IPS DF 4.7 (cell line): ENCODE results near the gene TIGD3.
"Not testable (repeated sequence)": the region's sequence is repeated elsewhere in the genome, so short reads cannot be mapped to it uniquely, and the experiment has no call there.

Experiments used
- DNase-seq: peaks from one replicate; pipeline ENCODE4 v3.0.0-alpha.2; 2013; ENCODE audit warnings: low spot score; ENCODE audit errors: extremely low read depth

Gene TIGD3

GRCh38 chr11:65323813-65324212 is 30.7 kb upstream of the TIGD3 start:
- DNase-seq, result no peak

- no peak for DNase-seq
Observed at GRCh38 chr11:65325435-65325834, 29.1 kb upstream of the TIGD3 start.

GRCh38 chr11:65327021-65327420 is 27.5 kb upstream of the TIGD3 start:
- no peak for DNase-seq

- no peak for DNase-seq
Observed at GRCh38 chr11:65329478-65329877, 25.1 kb upstream of the TIGD3 start.

GRCh38 chr11:65329944-65330403 is 24.6 kb upstream of the TIGD3 start:
- peak; percentile 82 for DNase-seq

GRCh38 chr11:65330544-65330943 is 24.0 kb upstream of the TIGD3 start:
- no peak for DNase-seq

GRCh38 chr11:65332591-65332990 is 22.0 kb upstream of the TIGD3 start:
- not testable (repeated sequence) for DNase-seq

- DNase-seq, result no peak
Observed at GRCh38 chr11:65334696-65335295, 19.8 kb upstream of the TIGD3 start.

GRCh38 chr11:65338676-65339075 is 15.9 kb upstream of the TIGD3 start:
- DNase-seq, result no peak

GRCh38 chr11:65340226-65340625 is 14.3 kb upstream of the TIGD3 start:
- DNase-seq, result no peak

GRCh38 chr11:65341856-65342255 is 12.7 kb upstream of the TIGD3 start:
- DNase-seq, result no peak

- no peak for DNase-seq
Observed at GRCh38 chr11:65351511-65351910, 3.0 kb upstream of the TIGD3 start.

- DNase-seq, result no peak
Observed at GRCh38 chr11:65352783-65353182, 1.8 kb upstream of the TIGD3 start.

GRCh38 chr11:65353376-65353775 is 1.2 kb upstream of the TIGD3 start:
- DNase-seq, result no peak

GRCh38 chr11:65353900-65354264 is 669 bp upstream of the TIGD3 start:
- DNase-seq, result no peak

GRCh38 chr11:65355013-65355775 is 643 bp downstream of the TIGD3 start:
- DNase-seq, result no peak

- no peak for DNase-seq
Observed at GRCh38 chr11:65355776-65356393, 1.3 kb downstream of the TIGD3 start.

GRCh38 chr11:65356394-65356972 is 1.9 kb downstream of the TIGD3 start:
- no peak for DNase-seq

GRCh38 chr11:65357856-65358356 is 3.4 kb downstream of the TIGD3 start:
- DNase-seq, result no peak

- no peak for DNase-seq
Observed at GRCh38 chr11:65362320-65362931, 7.9 kb downstream of the TIGD3 start.

GRCh38 chr11:65362966-65363365 is 8.4 kb downstream of the TIGD3 start:
- DNase-seq, result no peak

- DNase-seq, result no peak
Observed at GRCh38 chr11:65363770-65364169, 9.2 kb downstream of the TIGD3 start.
